Activated naive CD8-positive, alpha-beta T cell treated with anti-CD3 and anti-CD28 coated beads, Interleukin-2, amount 50 U/mL, for 16 hours (primary cell): ENCODE results near the gene TEDC2.

Experiments used
- DNase-seq: peaks from one replicate; pipeline ENCODE4 v3.0.0-alpha.2; 2020; ENCODE audit warnings: low read depth, low spot score

Gene TEDC2

GRCh38 chr16:2496223-2497115, 36.6 kb downstream of the TEDC2 start:
- DNase-seq, result no peak

DNA sequence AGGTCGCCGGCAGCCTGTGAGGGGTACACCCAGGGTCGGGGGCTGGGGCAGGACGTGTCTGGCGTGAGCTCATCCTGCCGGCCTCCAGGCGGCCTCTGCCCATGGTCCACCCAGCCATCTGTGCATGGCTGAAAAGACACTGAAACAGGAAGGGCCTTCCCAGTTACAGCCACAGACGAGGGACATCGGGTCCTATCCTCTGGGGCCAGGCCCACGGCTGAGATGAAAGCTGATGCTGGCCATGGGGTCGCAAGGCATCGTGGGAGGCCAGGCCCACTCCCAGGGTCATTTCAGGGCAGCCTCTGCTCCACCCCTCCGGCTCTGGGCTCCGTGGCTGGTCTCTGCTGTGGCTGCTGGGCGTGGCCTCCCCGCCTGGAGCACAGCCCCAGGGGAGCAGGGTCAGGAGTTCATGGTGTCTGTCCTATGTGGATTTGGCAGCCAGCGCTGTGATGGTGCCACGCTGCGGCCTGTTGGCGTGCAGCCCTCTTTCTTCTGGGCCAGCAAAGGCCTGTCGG, 37.3 kb downstream of the TEDC2 start:
- no peak for DNase-seq

GRCh38 chr16:2497695-2498484, 38.0 kb downstream of the TEDC2 start:
- no peak for DNase-seq

- DNase-seq, result no peak
These were observed 38.8 kb downstream of the TEDC2 start for GRCh38 chr16:2498531-2499253.

DNA sequence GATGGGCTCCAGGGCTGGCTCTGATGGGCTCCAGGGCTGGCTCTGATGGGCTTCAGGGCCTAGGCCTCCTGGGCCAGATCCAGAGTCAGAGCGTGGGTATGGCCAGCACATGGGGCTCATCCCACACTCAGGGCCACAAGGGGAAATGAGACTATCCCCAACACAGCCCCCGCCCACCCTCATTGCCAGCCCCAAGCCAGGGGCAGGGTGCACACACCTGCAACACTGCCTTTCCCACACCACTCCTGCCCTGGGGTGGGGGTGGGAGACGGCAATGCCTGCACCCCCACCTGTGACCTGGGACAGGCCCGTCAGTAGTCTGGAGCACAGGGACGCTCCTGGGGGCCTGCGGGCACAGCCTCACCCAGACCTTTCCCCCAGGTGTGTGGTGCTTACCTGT, 39.5 kb downstream of the TEDC2 start:
- DNase-seq, result no peak

GRCh38 chr16:2499890-2500429, 40.1 kb downstream of the TEDC2 start:
- DNase-seq, result no peak

- DNase-seq, result no peak
These were observed 40.6 kb downstream of the TEDC2 start for GRCh38 chr16:2500430-2500917.

- peak; percentile 60 for DNase-seq
These were observed 41.2 kb downstream of the TEDC2 start for GRCh38 chr16:2500918-2501750.

DNA sequence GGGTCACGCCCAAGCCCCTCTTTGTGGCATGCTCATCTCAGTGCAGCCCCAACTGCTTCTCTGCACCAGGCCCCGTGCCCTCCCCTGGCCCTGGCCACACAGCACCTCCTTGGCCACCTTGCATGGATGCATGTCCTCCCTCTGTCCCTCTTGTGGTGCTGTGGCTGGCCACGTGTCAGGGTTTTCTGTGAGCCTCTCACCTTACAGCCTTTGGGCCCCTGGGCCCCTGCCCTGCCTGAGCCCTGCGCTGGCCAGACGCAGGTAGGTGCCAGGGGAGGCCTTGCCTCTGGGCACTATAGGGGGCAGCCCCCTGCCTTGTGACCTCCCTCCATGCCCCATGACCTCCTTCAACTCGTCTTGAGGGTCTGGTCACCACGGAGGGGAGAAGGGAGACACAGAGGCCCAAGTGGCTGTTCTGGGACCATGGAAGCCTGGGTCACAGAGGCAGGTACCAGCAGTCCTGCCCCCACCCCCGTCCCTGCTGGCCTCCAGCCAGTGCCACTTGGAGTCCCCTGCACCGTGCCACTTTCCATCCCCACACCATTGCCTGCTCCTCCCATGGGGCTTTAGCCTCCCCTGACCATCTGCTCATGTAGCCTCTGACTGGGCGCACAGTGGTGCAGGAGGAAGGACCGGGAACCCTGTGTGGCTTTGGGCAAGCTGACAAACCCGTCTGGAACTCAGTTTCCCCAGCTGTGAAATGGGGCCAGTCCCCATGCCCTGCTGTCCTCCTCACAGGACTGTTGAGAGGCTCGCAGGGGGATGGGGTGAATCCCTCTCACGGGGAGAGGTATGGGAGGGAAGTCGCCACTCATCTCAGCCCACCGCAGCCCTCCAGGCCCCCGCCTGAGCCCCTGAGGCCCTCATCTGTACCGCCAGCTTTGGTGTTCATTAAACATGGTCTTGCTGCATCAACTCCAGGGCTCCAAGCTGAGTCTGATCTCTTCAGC, 42.3 kb downstream of the TEDC2 start:
- no peak for DNase-seq

DNA sequence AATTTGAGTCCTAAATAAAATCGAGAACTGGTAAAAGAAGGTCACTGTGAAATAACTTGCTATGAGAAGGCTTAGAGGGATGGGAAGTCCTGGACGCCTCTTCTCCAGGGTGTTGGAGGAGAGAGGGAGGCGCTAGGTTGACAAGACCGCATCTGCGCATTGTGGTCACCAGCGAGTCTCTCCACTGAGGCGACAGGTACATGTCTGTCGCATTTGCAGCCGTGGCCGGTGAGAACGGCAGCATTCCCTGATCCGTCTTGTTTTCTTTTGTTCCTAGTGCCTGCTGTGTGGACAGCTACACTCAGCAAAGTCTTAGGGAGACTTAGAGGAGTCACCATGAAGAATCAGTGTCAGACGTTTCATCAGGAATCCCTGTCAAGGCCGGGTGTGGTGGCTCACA, 45.8 kb downstream of the TEDC2 start:
- DNase-seq, result no peak

DNA sequence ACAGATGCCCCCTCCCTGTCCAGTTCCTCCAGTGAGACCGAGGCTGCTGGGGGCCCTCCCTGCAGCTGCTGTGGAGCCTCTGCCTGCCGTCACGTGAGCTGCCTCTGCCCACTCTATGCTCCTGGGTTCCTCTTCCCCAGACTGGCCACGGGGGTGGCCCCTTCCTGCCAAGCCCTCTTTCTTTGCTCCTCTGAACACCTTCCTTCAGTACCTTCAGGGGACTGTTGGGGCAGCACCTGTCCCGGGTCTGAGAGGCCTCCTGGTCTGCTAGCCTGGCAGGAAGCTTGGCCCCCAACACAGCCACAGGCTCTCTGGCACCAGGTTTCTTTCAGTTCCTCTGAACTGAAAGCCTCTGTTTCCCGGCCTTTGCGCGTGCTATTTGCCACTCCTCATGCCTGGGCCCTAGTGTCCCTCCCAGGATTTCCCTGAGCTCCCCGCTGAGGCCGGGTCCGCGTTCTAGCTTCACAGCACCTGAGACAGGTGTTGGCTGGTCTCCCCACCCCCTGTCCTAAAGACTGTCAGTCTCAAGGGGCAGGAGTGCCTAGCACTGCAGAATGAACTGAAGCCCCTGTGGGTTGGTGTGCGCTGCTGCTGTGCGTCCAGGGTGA, 47.2 kb downstream of the TEDC2 start:
- DNase-seq, result no peak

DNA sequence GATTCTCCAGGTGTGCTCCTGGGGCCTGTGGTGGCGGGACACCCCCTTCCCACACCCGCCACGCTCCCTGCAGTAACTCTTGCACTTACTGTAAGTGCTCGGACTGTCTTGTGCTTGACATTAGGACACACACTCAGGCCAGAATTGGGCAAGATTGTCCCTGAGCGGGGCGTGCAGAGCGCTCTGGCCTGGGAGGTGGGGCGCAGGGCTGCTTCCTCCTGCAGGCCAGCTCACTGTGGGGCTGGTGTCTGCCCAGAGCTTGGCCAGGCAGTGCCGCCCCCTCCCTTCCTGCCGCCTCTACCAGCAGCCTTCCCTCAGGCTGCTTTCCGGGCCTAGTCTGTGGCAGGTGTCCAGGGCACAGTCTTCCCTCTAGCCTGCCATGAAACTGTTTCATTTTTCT, 47.8 kb downstream of the TEDC2 start:
- DNase-seq, result no peak

DNA sequence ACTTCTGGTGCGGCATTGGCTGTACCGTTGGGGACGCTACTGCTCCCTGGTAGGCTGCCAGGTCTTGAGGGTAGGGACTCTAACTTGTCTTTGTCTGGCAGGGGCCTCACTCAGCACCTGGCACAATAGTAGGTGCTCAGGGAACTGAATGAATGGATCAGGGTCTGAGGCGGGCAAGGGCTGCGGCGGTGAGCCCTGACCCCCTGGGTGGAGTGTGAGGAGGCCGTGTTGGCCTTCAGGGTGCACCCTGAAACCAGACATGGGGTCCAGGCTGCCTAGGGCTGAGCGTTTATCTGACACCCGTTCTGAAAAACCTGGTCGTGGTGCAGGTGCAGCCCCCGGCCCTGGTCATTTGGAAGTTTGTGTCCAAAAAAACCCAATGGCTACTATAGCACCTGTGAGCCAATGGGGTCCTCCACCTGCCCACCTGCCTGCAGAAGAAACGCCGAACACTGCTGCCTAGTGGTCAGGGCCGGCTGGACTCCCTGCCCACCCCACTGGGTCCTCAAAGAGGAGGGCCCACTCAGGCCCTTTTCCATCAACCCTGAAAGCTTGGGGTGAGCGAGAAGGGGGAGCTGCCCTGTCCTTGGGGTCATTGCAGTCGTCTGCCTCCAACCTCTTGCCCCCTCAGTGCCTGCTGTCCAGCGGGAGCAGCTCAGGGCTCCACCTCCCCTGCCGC, 49.0 kb downstream of the TEDC2 start:
- no peak for DNase-seq

- DNase-seq, result no peak
These were observed 51.4 kb downstream of the TEDC2 start for GRCh38 chr16:2511128-2511800.

GRCh38 chr16:2511996-2512734, 52.3 kb downstream of the TEDC2 start:
- no peak for DNase-seq

- DNase-seq, result no peak
These were observed 53.0 kb downstream of the TEDC2 start for GRCh38 chr16:2512735-2513404.
